K562 (cell line): ENCODE data around the gene NPAS1. TPM values are rescaled to one million over a fixed set of nuclear protein-coding genes. Genes with fewer than 3 reads are reported as not detected.

Experiments used
- CCAR2 ChIP-seq: fragments of 200-400 bp; formaldehyde crosslinking; IDR thresholded peaks from 2 replicates; pipeline ENCODE4 v1.6.1; 2017; ENCODE audit warnings: mild to moderate bottlenecking, low read depth, low read length
- DACH1 ChIP-seq: fragments of 450-650 bp; IDR thresholded peaks from 2 replicates; pipeline ENCODE4 v1.6.1; 2018; ENCODE audit not compliant: partially characterized antibody
- ERF ChIP-seq: fragments of 450-650 bp; formaldehyde crosslinking; IDR thresholded peaks from 2 replicates; pipeline ENCODE4 v1.4.0; 2020; ENCODE audit warnings: mild to moderate bottlenecking, mixed read lengths
- HIVEP1 ChIP-seq: fragments of 250-450 bp; sonication (Bioruptor Pico); IDR thresholded peaks from 2 replicates; pipeline ENCODE4 v1.4.0; 2020; ENCODE audit warnings: mild to moderate bottlenecking
- HOXB6 ChIP-seq: fragments of 250-450 bp; sonication (Bioruptor Pico); IDR thresholded peaks from 2 replicates; pipeline ENCODE4 v1.5.1; 2022; ENCODE audit warnings: mild to moderate bottlenecking, borderline replicate concordance
- JUND ChIP-seq, 2 experiments: IDR thresholded peaks; 2 replicates in 1 of 2; 3 replicates in 1 of 2; pipeline ENCODE4 v1.6.1; 2011; ENCODE audit warnings: borderline replicate concordance in 2 of 2, low read depth in 2 of 2, low read length in 2 of 2, improper control_type of control experiment in 1 of 2, missing biosample characterization in 1 of 2, missing genetic modification characterization in 1 of 2, missing genetic modification reagents in 1 of 2
- MED1 ChIP-seq: sonication (generic); formaldehyde crosslinking; IDR thresholded peaks from 2 replicates; pipeline ENCODE4 v1.8.1; 2023; ENCODE audit warnings: missing genetic modification reagents, borderline replicate concordance
- NBN ChIP-seq: fragments of 450-650 bp; IDR thresholded peaks from 2 replicates; pipeline ENCODE4 v1.6.1; 2016; ENCODE audit warnings: low read depth, mild to moderate bottlenecking
- NKRF ChIP-seq: fragments of 450-650 bp; IDR thresholded peaks from 2 replicates; pipeline ENCODE4 v1.6.1; 2016; ENCODE audit warnings: borderline replicate concordance
- PHB2 ChIP-seq: fragments of 450-650 bp; IDR thresholded peaks from 2 replicates; pipeline ENCODE4 v1.6.1; 2017; ENCODE audit warnings: low read depth
- RUNX1 ChIP-seq: sonication (generic); IDR thresholded peaks from 2 replicates; pipeline ENCODE4 v1.6.1; 2016; ENCODE audit warnings: antibody characterized with exemption, low read depth
- SRSF3 ChIP-seq: fragments of 200-400 bp; formaldehyde crosslinking; IDR thresholded peaks from 2 replicates; pipeline ENCODE4 v1.6.1; 2016; ENCODE audit warnings: mild to moderate bottlenecking, low read length, moderate library complexity; ENCODE audit not compliant: insufficient read depth
- STAG1 ChIP-seq: sonication (generic); formaldehyde crosslinking; IDR thresholded peaks from 2 replicates; pipeline ENCODE4 v1.5.0; 2020; ENCODE audit warnings: missing genetic modification reagents, borderline replicate concordance
- SUPT5H ChIP-seq: fragments of 450-650 bp; IDR thresholded peaks from 2 replicates; pipeline ENCODE4 v1.6.1; 2016
- TCF7L2 ChIP-seq: fragments of 150-350 bp; IDR thresholded peaks from 2 replicates; pipeline ENCODE4 v1.6.1; 2016; ENCODE audit warnings: low read depth, mild to moderate bottlenecking, low read length, moderate library complexity
- ZBED1 ChIP-seq: IDR thresholded peaks from 2 replicates; pipeline ENCODE4 v1.6.1; 2014
- ZNF175 ChIP-seq: fragments of 200-800 bp; sonication (Bioruptor generic); IDR thresholded peaks from 2 replicates; pipeline ENCODE4 v1.6.1; 2016; ENCODE audit warnings: low read depth, mild to moderate bottlenecking, missing genetic modification characterization, missing compliant biosample characterization
- ZNF232 ChIP-seq: sonication (generic); formaldehyde crosslinking; IDR thresholded peaks from 2 replicates; pipeline ENCODE4 v1.8.0; 2022; ENCODE audit warnings: mild to moderate bottlenecking, missing genetic modification reagents
- ZNF316 ChIP-seq: fragments of 450-650 bp; IDR thresholded peaks from 2 replicates; pipeline ENCODE4 v1.6.1; 2016
- polyA plus RNA-seq, 8 experiments: library from polyadenylated mRNA; depleted of rRNA in 4 of 8; stranded (reverse) in 5 of 8; unstranded in 3 of 8; fragments of >200 nt; fragmentation: Nextera tagmentation in 2 of 8; fragmentation: Illumina TruSeq in 1 of 8; extraction: Ambion mirVana in 2 of 8; extraction: Trizol in 1 of 8; gene quantifications; 2 replicates each; pipeline versions ENCODE4 v1.2.1 to v1.2.3, GENCODE V29; 2011 to 2014; ENCODE audit warnings: inconsistent platforms in 1 of 8, missing spikeins in 1 of 8
- total RNA-seq, 7 experiments: library from RNA; depleted of rRNA in 6 of 7; stranded (reverse); fragments of >200 nt in 6 of 7; fragmentation: Illumina TruSeq in 2 of 7; extraction: Trizol in 2 of 7; gene quantifications; 2 replicates each; pipeline versions ENCODE4 v1.2.1 to v1.2.3, GENCODE V29; 2011 to 2021; ENCODE audit warnings: low replicate concordance in 1 of 7
- TF ChIP-seq, protein P1 (sequence below): IDR thresholded peaks from 2 replicates; pipeline ENCODE4 v1.6.1; 2012; ENCODE audit warnings: low read depth, low read length, improper control_type of control experiment, borderline replicate concordance
- TF ChIP-seq, protein P2 (sequence below): sonication (generic); formaldehyde crosslinking; IDR thresholded peaks from 2 replicates; pipeline ENCODE4 v1.5.0; 2020; ENCODE audit warnings: missing genetic modification reagents
- TF ChIP-seq, protein P3 (sequence below): fragments of 250-450 bp; sonication (Bioruptor Pico); IDR thresholded peaks from 2 replicates; pipeline ENCODE4 v1.5.0; 2021

Gene NPAS1
- total and polyA plus RNA-seq, 9 of the 15 experiments (the other 6 are each of a cell fraction or from before 2014, with no cell fraction given): 0.58 to 5.3 (median 2.0) TPM; not detected in 2

DNA sequence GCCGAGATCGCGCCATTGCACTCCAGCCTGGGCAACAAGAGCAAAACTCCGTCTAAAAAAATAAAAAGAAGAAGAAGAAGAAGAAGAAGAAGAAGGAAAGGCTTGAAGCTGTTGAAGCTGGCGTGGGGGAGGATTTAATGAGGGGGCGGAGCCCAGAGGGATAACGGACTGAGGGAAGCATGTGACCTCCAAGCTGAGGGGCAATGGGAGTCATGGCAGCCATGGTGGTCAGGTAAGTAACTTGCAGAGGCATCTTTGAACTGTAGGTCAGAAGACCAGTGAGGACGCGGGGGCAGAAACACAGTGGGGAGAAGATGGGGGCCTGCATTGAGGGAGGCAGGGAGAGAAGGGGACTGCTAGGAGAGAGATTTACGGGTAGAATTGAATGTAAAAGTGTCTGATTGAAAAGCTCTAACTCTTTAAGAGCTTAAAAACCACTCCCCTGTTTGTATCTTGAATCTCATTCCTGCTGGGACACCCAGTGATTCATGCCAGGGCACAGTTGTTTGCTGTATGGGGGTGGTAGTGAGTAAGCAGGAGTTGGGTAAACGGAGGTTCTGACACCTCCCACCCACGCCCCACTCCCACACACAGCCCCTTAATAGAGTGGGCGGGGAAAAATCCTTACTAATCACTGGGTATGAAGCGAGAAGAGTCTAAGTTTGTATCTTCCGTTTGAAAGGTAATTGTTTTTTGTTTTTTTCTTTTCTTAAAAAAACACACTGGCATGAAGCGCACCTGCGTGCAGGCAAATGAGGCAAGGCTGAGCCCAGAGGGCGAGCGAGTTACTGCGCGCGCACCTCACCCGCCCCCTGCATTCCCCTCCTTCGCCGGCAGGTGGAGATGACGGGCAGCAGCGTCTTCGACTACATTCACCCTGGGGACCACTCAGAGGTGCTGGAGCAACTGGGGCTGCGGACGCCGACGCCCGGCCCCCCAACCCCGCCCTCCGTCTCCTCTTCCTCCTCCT is 15.8 kb downstream of the NPAS1 start (continued):
- TF ChIP-seq, protein P1, sequence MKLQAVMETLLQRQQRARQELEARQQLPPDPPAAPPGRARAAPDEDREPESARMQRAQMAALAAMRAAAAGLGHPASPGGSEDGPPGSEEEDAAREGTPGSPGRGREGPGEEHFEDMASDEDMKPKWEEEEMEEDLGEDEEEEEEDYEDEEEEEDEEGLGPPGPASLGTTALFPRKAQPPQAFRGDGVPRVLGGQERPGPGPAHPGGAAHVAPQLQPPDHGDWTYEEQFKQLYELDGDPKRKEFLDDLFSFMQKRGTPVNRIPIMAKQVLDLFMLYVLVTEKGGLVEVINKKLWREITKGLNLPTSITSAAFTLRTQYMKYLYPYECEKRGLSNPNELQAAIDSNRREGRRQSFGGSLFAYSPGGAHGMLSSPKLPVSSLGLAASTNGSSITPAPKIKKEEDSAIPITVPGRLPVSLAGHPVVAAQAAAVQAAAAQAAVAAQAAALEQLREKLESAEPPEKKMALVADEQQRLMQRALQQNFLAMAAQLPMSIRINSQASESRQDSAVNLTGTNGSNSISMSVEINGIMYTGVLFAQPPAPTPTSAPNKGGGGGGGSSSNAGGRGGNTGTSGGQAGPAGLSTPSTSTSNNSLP: no peak
- TF ChIP-seq ZNF316 (no peak), PHB2 (no peak), SUPT5H (no peak; the same call in 1 of the 2 replicates), ZNF232 (CRISPR knock-in tag) (no peak), NBN (no peak), HIVEP1 (CRISPR knock-in tag) (no peak), DACH1 (peak; percentile 11), ERF (CRISPR knock-in tag) (no peak), TCF7L2 (0 out of 2 replicates have a peak, but pooled peaks have one; percentile 5), RUNX1 (no peak), STAG1 (CRISPR knock-in tag) (no peak), MED1 (CRISPR knock-in tag) (no peak), CCAR2 (no peak), NKRF (no peak), JUND (IDR thresholded peaks at IDR 0.05; ENCODE audit: borderline replicate concordance, low read depth, low read length) (peak; percentile 24; the same call in 1 of the 2 replicates), JUND (tag; IDR thresholded peaks at IDR 0.05; ENCODE audit: borderline replicate concordance, low read depth, low read length) (no peak; the same call in 2 of the 3 replicates), HOXB6 (no peak), ZBED1 (no peak), SRSF3 (no peak), ZNF175 (CRISPR knock-in tag) (no peak)
- TF ChIP-seq, protein P2, sequence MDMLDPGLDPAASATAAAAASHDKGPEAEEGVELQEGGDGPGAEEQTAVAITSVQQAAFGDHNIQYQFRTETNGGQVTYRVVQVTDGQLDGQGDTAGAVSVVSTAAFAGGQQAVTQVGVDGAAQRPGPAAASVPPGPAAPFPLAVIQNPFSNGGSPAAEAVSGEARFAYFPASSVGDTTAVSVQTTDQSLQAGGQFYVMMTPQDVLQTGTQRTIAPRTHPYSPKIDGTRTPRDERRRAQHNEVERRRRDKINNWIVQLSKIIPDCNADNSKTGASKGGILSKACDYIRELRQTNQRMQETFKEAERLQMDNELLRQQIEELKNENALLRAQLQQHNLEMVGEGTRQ (CRISPR knock-in tag): peak; percentile 69
- TF ChIP-seq, protein P3, sequence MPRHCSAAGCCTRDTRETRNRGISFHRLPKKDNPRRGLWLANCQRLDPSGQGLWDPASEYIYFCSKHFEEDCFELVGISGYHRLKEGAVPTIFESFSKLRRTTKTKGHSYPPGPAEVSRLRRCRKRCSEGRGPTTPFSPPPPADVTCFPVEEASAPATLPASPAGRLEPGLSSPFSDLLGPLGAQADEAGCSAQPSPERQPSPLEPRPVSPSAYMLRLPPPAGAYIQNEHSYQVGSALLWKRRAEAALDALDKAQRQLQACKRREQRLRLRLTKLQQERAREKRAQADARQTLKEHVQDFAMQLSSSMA: no peak
